ENCODE results near the gene LGALS3.

Gene LGALS3

GRCh38 chr14:55131370-55132137, 2.5 kb downstream of the LGALS3 start:
- no peak for DNase-seq (ENCODE audit: low read depth)

DNA sequence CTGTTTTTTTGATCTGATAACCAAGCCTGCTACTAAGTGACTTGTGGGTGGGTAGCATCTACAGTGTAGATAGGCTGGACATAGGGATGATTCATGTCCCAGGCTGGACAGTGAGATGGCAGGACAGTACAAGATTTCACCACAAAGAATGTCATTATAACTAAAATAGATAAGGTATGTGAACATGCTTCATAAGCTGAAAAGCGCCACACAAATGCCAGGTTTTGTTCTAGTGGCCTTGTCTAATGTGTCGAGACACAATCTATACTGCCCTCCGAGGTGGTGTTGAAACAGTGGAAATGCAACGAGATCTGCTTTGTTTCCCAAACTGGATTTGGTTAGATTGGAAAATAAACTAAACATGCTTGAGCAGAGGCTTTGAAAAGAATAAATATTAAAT, 4.4 kb downstream of the LGALS3 start:
- no peak for DNase-seq (ENCODE audit: low read depth)

DNA sequence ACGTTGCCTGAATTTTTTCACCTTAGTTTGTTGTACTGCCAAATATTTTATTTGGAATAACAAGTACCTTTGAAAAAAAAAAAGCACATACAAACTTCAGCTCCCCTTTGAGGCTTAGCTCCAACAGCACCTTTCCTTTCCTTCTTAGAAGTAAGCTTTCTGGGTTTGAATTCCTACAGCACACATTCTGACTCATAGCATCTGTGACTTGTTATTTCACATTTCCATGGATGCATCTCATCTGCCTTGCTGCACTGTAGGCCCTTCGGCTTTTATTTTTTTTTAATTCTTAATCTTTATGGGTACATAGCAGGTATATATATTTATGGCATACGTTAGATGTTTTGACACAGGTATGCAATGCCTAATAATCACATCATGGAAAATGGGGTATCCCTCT, 7.2 kb downstream of the LGALS3 start:
- DNase-seq (ENCODE audit: low read depth): no peak

GRCh38 chr14:55136885-55137786, 8.1 kb downstream of the LGALS3 start:
- no peak for DNase-seq (ENCODE audit: low read depth)

DNA sequence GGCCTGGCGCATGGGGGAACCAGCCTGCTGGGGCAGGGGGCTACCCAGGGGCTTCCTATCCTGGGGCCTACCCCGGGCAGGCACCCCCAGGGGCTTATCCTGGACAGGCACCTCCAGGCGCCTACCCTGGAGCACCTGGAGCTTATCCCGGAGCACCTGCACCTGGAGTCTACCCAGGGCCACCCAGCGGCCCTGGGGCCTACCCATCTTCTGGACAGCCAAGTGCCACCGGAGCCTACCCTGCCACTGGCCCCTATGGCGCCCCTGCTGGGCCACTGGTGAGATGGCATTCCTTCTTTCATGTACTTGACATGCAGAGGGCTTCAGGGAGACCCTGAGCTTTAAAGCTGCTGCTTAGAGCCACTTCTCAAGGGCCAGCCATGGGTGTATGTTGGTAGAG, 9.0 kb downstream of the LGALS3 start:
- DNase-seq (ENCODE audit: low read depth): no peak

DNA sequence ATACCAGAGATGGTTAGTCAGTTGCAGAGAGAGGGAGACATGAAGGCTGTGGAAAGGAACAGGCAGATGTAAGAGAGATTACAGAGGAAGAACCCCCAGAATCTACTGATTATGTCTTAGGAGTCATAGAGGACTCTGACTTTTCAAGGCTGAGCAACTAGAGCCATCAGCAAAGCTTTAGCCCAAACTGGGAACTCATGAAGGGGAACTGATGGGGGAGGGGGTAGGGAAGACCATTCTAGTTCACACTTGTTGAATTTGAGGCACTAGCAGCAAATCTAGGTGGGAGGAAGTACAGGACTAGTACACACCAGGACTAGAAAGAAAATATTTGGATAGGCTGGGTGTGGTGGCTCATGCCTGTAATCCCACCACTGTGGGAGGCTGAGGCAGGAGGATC, 10.1 kb downstream of the LGALS3 start:
- no peak for DNase-seq (ENCODE audit: low read depth)

DNA sequence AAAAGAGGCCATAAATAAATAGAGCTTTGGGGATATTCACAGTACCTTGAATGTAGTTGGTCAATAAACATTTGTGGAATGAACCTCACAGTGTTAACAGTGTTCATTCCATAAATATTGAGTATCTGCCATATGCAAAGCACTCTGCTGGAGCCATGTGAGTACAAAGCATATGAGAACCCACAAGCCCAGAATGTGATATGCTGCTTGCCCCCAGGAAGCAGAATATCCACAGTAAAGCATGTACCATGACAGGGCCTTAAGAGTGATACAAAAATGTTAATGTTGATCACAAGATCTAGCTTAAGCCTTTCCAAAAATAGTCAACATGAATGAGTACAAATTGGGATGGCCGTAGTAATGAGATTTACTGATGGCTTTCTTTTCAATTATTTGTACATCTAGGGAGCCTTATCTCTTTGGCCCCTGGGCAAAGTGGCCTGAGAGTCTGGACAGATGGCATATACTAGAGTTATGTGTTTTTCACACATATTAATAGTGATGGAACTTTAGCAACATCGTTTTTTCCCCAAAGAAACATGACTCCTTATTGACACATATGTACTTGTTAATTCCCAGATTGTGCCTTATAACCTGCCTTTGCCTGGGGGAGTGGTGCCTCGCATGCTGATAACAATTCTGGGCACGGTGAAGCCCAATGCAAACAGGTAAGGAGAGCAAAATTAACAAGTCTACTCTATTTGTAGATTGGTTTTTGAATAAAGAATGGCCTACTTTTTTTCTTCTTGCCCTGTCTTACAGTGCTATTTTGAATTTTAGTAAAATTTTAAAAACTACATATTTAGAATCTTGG, 10.9 kb downstream of the LGALS3 start:
- no peak for DNase-seq (ENCODE audit: low read depth)

GRCh38 chr14:55141825-55142224, 12.8 kb downstream of the LGALS3 start:
- DNase-seq (ENCODE audit: low read depth): no peak

DNA sequence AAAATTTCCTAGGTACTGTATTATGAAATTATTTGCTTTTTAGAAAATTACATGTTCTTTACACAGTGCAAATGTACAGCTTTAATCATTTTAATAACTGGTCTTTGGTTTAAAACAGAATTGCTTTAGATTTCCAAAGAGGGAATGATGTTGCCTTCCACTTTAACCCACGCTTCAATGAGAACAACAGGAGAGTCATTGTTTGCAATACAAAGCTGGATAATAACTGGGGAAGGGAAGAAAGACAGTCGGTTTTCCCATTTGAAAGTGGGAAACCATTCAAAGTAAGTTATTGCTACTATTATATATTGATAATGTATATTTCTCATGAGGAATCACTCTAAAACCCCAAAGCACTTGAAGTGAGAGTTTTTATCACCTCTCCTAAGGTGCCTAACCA, 13.4 kb downstream of the LGALS3 start:
- no peak for DNase-seq (ENCODE audit: low read depth)

GRCh38 chr14:55146425-55146824, 17.4 kb downstream of the LGALS3 start:
- DNase-seq (ENCODE audit: low read depth): no peak

- DNase-seq (ENCODE audit: low read depth): no peak
These were observed 22.5 kb downstream of the LGALS3 start for GRCh38 chr14:55151601-55152000.

- DNase-seq (ENCODE audit: low read depth): no peak
These were observed 23.2 kb downstream of the LGALS3 start for GRCh38 chr14:55152052-55152753.

DNA sequence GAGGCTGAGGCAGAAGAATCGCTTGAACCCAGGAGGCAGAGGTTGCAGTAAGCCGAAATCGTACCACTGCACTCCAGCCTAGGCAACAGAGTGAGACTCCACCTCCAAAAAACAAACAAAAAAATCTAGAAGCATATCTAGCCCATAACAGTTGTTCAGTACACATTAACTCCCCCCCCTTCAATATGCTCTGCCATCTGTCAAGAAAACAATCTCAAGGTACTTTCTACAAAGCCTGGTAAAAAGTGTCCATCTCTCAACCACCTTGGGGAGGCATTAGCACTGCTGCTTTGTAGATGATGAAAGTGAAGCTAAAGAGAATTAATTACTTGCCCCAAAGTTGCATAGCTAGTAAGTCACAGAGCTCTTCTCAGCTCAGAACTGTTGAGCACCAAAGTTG, 24.9 kb downstream of the LGALS3 start:
- DNase-seq (ENCODE audit: low read depth): no peak

GRCh38 chr14:55157080-55157479, 28.0 kb downstream of the LGALS3 start:
- no peak for DNase-seq (ENCODE audit: low read depth)

DNA sequence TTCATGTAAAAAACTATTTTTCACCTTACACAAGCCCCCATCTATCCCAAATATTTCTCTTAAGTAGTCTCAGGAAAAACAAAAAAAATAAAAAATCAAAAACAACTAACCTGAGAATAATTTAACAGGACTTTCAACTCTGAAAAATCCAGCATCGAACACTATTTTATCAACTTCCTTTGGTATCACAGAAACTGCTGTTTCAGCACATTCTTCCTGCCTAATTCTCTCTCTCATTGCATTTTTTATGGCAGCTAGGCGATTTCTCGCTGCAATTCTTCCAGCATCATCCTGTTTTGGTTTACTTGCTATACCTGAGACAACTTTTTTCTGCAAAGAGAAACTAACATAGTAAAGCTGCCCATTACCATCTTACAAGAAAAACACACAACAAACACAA, 29.4 kb downstream of the LGALS3 start:
- DNase-seq (ENCODE audit: low read depth): no peak

- no peak for DNase-seq (ENCODE audit: low read depth)
These were observed 31.9 kb downstream of the LGALS3 start for GRCh38 chr14:55160989-55161388.

GRCh38 chr14:55170526-55170925, 41.5 kb downstream of the LGALS3 start:
- no peak for DNase-seq (ENCODE audit: low read depth)

GRCh38 chr14:55180006-55180405, 51.0 kb downstream of the LGALS3 start:
- DNase-seq (ENCODE audit: low read depth): no peak

DNA sequence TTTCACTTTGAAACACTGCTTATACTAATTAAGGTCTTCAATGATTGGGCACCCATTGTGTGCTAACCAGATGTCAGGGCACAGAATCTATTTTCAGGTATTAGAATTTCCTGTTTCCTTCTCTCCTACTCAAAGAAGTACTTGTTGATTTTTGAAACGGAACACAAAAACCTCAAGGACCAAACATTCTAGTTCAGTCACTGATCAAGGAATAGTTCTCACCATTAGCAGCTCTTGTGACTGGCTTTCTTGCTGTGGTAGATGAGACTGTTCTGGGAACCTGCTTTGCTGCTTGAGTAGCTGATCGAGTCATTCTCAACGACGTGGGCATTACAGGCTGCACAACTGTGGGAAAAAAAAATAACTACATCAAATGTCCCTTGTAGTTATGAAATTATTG, 51.4 kb downstream of the LGALS3 start:
- no peak for DNase-seq (ENCODE audit: low read depth)

GRCh38 chr14:55188686-55189295, 59.7 kb downstream of the LGALS3 start:
- no peak for DNase-seq (ENCODE audit: low read depth)

DNA sequence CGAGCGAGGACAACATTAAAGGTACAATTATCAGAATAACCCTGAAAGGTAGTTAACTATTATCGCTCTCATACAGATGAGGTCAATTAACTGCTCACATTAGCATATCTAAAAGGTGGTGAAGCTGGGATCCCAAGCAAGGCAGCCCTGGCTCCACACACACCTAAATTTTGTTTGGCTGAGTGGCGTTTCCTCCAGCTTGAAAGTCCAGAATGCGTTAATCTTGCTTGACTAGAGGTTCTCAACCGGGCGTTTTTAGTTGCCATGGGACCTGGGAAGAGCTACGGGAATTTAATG, 61.8 kb downstream of the LGALS3 start:
- DNase-seq (ENCODE audit: low read depth): no peak
